Motor neuron (in vitro differentiated cells): ENCODE data around the gene TMEM132D. TPM values are rescaled to one million over a fixed set of nuclear protein-coding genes. Genes with fewer than 3 reads are reported as not detected.

ENCODE experiments used
- ATAC-seq, 8 experiments: fragments of 200-7000 bp; cut with Tn5 transposase; replicated peaks in 6 of 8; 2 replicates each; pipeline ENCODE4 v1.8.0; 2021; ENCODE audit warnings: mild to moderate bottlenecking in 8 of 8, moderate library complexity in 8 of 8
- H3K27ac ChIP-seq, 2 donors: fragments of 250-450 bp; sonication (Bioruptor Pico); 2 replicates each; pipeline ENCODE4 v1.9.0; 2021; ENCODE audit warnings: antibody characterized with exemption in 2 of 2, mild to moderate bottlenecking in 2 of 2, moderate library complexity in 1 of 2
- H3K4me1 ChIP-seq, 2 donors: fragments of 250-450 bp; sonication (Bioruptor Pico); replicated peaks in 1 of 2; 2 replicates each; pipeline ENCODE4 v1.6.1; 2021; ENCODE audit warnings: antibody characterized with exemption in 2 of 2, mild to moderate bottlenecking in 2 of 2, moderate library complexity in 1 of 2
- H3K4me3 ChIP-seq, 5 donors: fragments of 250-450 bp; sonication (Bioruptor Pico); 2 replicates each; pipeline ENCODE4 v1.9.0; 2021; ENCODE audit warnings: antibody characterized with exemption in 5 of 5, mild to moderate bottlenecking in 5 of 5, moderate library complexity in 4 of 5
- WGBS, 10 experiments: fragments of 450-650 bp; shearing (Covaris generic); methylation state at CpG; one replicate each; pipeline ENCODE4 v1.0.0; 2022; 5-methylcytosine and 5-hydroxymethylcytosine counted together
- in situ Hi-C, 9 experiments: fragments of 400-800 bp; cut with MboI; loops; one replicate each; pipeline ENCODE4 v1.15.0; 2021; ENCODE audit warnings: low sequenced_read_pairs in 9 of 9, low pct_unique_long_range_greater_than_20kb in 2 of 9; ENCODE audit not compliant: unreplicated experiment in 9 of 9
- total RNA-seq, 8 experiments: library from RNA; unstranded; fragments of 300-600 nt; gene quantifications; 2 replicates each; pipeline versions ENCODE4 v1.2.3 to v1.2.4, GENCODE V29; 2022

The TMEM132D gene
- total RNA-seq, 8 experiments from 2014 or later = 0.17 to 5.7 (median 1.5) TPM; not detected in 1

DNA sequence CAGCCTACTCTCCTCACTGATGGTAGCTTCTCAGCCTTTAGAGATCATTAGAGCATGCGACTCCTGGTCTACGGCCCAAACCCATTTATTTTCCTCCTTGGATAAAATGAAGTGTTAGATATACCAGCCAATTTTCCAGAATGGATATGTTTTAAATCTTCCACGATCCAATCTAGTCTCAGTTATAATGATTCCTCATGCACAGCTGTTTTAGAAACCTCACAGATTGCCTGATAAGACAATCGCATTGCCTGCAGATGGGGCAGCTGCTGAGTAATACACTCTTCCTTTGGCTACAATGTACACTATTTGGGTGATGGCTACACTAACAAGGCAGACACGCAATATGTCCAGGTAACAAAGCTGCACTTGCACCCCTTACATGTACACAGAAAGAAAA, 823.4 kb downstream of the TMEM132D start:
- Histone ChIP-seq H3K4me1 (no peaks in the 10 kb centered on the region), H3K27ac (no peak overlapping the region), H3K4me3 (no peak overlapping the region)
- WGBS, 10 experiments = 20 to 100% (median 58%) methylated on average over 1 to 5 of the region's 5 CpGs; no CpG with 5 or more reads in 2 of the 10 experiments
- ATAC-seq = peak in 1 of 8 experiments; percentile 39
- in situ Hi-C loops = no loop called here

DNA sequence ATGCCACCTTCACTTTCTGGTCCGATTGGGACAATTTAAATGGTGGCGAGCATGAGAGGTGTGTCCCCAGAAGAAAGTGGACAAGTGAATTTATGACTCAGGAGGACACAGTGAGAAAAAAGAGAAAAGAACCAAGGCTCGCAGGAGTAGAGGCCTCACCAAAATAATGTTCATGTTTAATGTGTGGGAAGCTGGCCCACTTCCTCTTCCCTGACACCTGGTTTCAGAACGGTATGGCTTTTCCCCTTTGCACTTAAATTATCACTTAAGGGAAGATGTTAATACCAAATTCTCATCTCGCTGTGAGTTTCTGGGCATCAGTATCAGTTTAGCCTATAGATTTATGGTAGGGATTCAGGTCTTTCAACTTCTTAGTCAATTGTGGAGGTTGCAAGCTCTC, 824.1 kb downstream of the TMEM132D start:
- ATAC-seq = no peak
- H3K4me1 ChIP-seq = no peaks in the 10 kb centered on the region
- in situ Hi-C loops = no loop called here
- no peak overlapping the region for H3K4me3 ChIP-seq
- H3K27ac ChIP-seq = no peak overlapping the region
- WGBS, 10 experiments = 16 to 94% (median 45%) methylated on average over 2 to 5 of the region's 5 CpGs

DNA sequence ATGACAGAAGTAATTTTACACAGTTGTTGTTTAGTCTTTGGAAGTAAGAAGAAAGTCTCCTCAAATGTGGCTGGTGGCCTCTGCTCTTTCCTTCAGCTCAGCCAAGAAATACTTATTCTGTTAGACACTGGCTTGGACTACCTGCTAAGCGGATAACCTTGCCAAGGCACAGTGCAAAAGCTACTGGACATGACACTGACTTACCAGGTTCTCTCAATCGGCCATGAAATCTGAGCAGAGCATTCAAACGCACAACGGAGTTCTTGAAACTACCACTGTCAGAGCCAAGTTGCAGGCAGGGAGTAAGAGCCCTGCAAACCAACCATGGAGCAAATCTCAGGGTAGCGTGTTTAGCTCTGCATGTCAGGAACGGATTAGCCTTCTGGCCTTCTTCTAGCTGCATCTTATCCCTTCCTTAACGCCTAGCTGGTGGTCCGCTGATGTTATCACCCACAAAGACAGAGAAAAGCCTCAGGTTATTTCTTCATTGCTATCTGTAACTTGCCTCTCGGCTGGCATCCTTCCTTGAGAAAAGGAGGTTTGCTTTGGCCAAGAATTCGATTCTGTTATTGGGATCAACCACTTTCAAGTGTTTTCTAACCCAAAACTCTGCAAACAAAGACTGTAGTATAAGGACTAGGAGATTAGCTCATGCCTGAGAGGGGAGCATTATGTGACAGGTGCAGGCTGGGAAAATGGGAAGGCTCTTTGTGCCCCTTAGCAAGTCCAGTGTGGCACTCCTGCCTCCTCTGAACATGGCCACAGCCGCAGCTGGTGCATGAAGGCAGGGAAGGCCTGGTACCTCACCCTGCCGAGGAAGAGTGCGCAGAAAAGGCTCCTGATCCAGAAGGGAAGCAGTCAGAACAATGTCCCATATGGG, 827.1 kb downstream of the TMEM132D start:
- H3K4me3 ChIP-seq = no peak overlapping the region
- no peak for ATAC-seq
- 0 to 100% (median 37%) methylated on average over 3 to 12 of the region's 13 CpGs for WGBS, 10 experiments
- no peak overlapping the region for H3K27ac ChIP-seq
- in situ Hi-C loops = no loop called here
- H3K4me1 ChIP-seq = no peaks in the 10 kb centered on the region

DNA sequence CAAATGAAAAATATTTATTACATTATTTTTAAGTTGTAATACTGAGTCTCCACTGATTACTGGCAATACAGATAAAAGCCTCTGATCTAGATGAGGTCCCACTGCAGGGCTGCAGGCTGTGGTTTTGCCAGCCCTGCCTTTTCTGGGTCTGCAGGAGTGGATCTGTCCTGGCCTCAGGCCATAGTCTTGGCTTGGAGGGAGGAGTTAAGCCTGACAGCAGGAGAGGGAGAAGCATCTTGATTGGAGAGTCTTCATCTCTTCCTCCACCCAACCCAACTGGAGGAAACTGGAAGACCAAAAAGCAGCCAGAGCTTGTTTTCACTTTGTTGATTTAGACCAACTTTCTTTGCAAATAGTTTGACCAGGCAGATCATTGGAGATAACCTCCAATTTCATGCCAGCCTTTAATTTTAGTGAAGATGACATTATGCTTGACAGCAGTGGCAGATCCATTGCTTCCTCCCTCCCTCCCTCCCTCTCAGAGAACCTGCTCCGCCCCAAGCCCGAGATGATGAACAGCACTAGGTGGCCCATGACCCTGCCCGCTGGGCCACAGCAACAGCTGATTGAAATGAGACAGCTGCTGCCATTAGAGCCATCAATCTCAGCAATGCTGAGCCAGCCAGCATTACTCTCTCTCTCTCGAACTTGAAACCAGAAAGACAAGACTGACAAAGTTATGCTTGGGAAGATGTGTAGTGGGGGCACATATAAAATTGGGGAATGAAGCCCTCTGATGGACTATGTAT, 828.2 kb downstream of the TMEM132D start:
- H3K27ac ChIP-seq = no peak overlapping the region
- no peak overlapping the region for H3K4me3 ChIP-seq
- 0 to 20% (median 18%) methylated on average over 1 of the region's 4 CpGs; no CpG with 5 or more reads in 6 of the 10 experiments for WGBS, 10 experiments
- in situ Hi-C loops = no loop called here
- ATAC-seq = peak in 3 of 8 experiments; percentile 35 to 81 (median 39)
- H3K4me1 ChIP-seq = no peaks in the 10 kb centered on the region

DNA sequence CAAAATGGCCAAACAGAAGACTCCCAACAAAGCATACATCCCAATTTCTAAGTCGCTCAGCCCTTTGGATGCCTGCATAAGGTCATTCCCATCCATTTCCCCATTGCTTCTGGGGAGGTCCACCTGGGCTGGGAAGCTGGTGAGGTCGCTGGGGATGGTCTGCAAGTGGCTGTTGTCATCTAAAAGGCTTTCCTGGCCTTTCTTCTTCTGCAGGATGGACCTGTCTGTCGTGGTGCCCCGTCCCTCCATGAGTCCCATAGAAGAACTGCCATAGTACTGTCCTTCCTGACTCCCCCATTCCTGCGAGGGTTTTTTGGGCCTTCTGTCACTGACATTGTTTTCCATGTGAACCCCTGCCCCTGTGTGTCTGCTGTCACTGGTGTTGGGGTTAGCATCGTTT, 829.4 kb downstream of the TMEM132D start:
- in situ Hi-C loops = no loop called here
- Histone ChIP-seq H3K4me3 (no peak overlapping the region), H3K4me1 (no peaks in the 10 kb centered on the region), H3K27ac (no peak overlapping the region)
- no peak for ATAC-seq
- WGBS, 10 experiments = 0 to 82% (median 27%) methylated on average over 1 to 6 of the region's 6 CpGs; no CpG with 5 or more reads in 2 of the 10 experiments

- Histone ChIP-seq H3K4me1 (no peaks in the 10 kb centered on the region), H3K27ac (no peak overlapping the region), H3K4me3 (no peak overlapping the region)
- ATAC-seq = peak in 1 of 8 experiments; percentile 36
- in situ Hi-C loops = no loop called here
- 55 to 100% (median 79%) methylated on average over 2 to 18 of the region's 21 CpGs; no CpG with 5 or more reads in 2 of the 10 experiments for WGBS, 10 experiments
These were observed 830.5 kb downstream of the TMEM132D start for GRCh38 chr12:129073157-129073915.

- in situ Hi-C loops = no loop called here
- 0 to 21% (median 0%) methylated on average over 1 to 4 of the region's 4 CpGs; no CpG with 5 or more reads in 2 of the 10 experiments for WGBS, 10 experiments
- H3K4me3 ChIP-seq = no peak overlapping the region
- ATAC-seq = peak in 2 of 8 experiments; percentile 27 to 53
- H3K4me1 ChIP-seq = no peaks in the 10 kb centered on the region
- H3K27ac ChIP-seq = no peak overlapping the region
These were observed 832.5 kb downstream of the TMEM132D start for GRCh38 chr12:129071362-129071761.

- Histone ChIP-seq H3K4me1 (no peaks in the 10 kb centered on the region), H3K27ac (no peak overlapping the region), H3K4me3 (no peak overlapping the region)
- 0 to 83% (median 53%) methylated on average over 4 to 10 of the region's 15 CpGs; no CpG with 5 or more reads in 4 of the 10 experiments for WGBS, 10 experiments
- in situ Hi-C loops = no loop called here
- ATAC-seq = no peak
These were observed 833.9 kb downstream of the TMEM132D start for GRCh38 chr12:129069886-129070285.

DNA sequence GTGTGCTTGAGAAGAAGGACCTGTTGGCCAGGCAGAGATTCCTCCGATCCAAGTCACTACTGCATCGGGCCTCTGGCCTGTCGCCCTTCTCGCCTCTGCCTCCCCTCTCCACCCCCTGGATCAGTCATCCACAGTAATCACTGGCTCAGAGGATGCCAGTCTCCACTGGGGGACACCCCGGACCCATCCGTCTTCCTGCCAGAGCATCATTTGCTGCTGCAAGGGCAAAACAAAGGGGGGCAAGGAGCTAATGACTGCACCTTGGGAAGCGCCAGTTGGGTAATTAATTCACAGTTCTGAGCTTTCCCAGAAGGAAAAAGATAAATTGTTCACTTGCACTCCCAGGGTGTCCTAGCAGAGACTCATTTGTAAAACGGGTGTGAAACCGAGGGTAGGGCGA, 835.1 kb downstream of the TMEM132D start:
- no peaks in the 10 kb centered on the region for H3K4me1 ChIP-seq
- no peak overlapping the region for H3K27ac ChIP-seq
- no peak overlapping the region for H3K4me3 ChIP-seq
- ATAC-seq = peak in 2 of 8 experiments; percentile 25 to 61
- in situ Hi-C loops = no loop called here
- WGBS, 10 experiments = 35 to 92% (median 49%) methylated on average over 2 to 8 of the region's 10 CpGs; no CpG with 5 or more reads in 3 of the 10 experiments

DNA sequence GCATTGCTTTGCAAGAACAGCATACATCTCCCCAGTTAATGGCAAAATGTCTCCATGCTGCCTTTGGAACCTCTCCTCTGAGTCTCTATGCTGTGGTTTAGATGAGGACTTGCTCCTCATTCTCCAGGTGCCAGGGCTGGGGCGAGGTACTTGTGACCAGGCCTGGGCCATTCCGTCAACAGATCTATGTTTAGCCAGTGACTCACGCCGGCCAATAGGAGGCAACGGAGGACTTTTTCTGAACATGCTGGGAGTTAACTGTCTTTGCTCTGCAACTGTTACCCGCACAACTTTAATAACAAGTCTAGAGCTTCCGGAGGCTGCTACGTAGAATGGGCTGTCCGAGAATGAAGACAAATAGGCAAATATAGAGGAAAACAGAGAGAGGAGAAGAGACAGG, 836.3 kb downstream of the TMEM132D start:
- Histone ChIP-seq H3K27ac (no peak overlapping the region), H3K4me1 (no peaks in the 10 kb centered on the region), H3K4me3 (no peak overlapping the region)
- 3 to 89% (median 48%) methylated on average over 2 to 8 of the region's 9 CpGs; no CpG with 5 or more reads in 4 of the 10 experiments for WGBS, 10 experiments
- ATAC-seq = peak in 4 of 8 experiments; percentile 18 to 76 (median 55)
- in situ Hi-C loops = no loop called here

DNA sequence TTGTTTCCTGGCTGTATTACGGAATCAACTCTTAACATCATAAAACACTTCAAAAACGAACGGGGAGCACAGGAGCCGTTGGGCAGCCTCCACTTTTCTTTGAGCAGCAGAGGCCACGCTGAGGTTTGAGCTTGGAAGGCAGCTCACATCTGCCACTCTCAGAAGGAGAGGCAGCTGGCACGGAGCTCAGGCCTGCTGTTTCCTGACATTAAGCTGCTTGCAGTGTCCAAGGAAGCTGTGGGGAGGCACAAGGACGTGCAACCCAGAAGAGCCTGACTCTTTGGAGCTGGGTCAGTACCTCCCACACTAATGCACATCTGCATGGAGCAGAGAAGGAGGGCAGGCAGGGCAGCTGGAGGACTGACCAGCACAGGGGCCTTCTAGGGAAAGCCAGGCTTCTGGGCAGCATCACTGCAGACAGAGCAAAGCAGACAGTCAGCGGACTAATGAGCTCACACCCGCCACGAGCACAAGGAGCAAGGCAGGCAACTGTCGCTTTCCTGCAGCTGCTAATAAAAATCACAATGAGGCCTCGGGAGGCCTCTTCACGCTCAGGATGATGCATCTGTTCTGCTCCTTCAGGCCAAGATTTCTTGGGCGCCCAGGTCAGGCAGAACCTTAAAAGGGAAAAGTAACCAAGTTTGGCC, 839.5 kb downstream of the TMEM132D start:
- no peaks in the 10 kb centered on the region for H3K4me1 ChIP-seq
- H3K27ac ChIP-seq = no peak overlapping the region
- in situ Hi-C loops = no loop called here
- no peak overlapping the region for H3K4me3 ChIP-seq
- ATAC-seq = peak in 2 of 8 experiments; percentile 69 to 76
- 0 to 50% (median 21%) methylated on average over 1 to 11 of the region's 14 CpGs; no CpG with 5 or more reads in 3 of the 10 experiments for WGBS, 10 experiments

GRCh38 chr12:129063600-129063999, 840.2 kb downstream of the TMEM132D start:
- ATAC-seq = no peak
- Histone ChIP-seq H3K27ac (no peak overlapping the region), H3K4me1 (no peaks in the 10 kb centered on the region), H3K4me3 (no peak overlapping the region)
- in situ Hi-C loops = no loop called here
- 0 to 50% (median 0%) methylated on average over 1 of the region's 4 CpGs; no CpG with 5 or more reads in 7 of the 10 experiments for WGBS, 10 experiments
